HG03469 (cell line): ENCODE data around the gene C5orf15.

Experiments used
- ATAC-seq: cut with Tn5 transposase; IDR thresholded peaks from one replicate; pipeline ENCODE4 v1.9.1; 2021; ENCODE audit warnings: mild to moderate bottlenecking, moderate library complexity, moderate number of reproducible peaks; ENCODE audit not compliant: unreplicated experiment

C5orf15 gene

DNA sequence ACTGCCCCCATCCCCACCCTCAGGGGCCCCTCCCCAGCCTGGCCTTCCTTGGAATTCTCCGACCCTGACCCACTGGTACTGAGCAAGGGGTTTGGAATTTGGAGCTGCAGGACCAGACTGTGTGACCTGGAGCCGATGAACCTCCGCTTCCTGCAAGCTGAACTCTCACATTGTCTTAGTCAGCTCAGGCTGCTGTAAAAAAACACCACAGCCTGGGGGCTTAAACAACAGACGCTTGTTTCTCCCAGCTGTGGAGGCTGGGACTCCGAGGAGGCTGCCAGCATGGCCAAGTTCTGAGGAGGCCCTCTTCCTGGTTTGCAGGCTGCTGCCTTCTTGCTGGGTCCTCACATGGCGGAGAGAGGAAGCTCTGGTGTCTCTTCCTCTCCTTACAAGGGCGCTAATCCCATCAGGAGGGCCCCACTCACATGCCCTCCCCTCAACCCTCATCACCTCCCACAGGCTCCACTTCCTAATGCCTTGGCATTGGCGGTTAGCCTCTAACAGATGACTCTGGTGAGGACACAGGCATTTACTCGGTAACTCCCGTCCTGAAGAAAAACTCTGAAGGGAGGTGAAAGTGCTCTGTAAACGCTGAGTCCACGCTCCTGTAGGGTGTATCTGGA is 42.4 kb downstream of the C5orf15 start:
- ATAC-seq: no peak

DNA sequence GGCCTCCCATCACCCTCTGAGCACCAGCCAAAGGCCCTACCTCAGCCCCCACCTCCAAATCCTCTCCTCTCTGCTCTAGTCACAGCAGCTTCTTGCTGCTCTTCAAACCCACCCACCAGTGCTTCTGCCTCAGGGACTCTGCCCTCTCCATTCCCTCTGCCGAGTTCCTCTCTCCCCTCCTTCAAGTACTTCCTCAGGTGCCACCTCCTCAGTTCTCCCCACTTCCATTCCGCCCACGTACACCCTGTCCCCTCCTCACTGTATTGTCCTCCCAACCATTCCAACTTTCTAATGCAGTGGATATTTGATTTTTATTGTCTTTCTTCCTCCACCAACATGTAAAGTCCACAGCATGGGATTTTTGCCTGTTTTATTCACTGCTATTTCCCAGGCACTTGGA is 43.2 kb downstream of the C5orf15 start:
- no peak for ATAC-seq

DNA sequence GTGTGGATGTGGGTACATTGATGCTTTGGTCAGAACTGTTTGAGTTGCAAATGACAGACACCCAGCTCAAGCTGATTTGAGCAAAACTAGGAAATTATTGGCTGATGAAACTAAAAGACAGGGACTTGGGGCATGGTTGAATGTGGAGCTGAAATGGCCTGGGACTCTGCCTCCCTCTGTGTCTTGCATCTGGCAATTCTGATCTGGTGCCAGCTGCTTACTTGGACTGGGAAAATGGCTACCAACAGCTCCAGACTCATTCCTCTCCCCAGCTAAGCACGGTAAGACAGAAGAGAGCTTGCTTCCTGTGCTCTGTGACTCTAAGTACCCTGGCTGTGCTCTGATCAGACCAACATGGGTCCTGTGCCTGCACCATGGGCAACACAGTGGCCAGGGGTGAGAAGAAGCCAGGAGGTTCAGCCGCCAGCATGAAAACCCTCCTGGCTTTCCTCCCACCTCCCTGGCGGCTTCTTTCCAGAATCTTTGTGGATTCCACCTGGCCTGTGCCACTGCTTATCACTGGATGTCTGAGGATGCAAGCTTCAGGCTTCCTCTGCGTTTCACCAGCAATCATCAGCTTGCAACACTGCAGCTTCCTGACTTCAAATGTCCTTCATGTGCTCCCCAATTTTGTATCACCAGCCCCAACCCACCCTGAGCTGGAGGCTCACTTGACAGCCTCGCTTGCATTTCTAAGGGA is 44.1 kb downstream of the C5orf15 start:
- no peak for ATAC-seq

GRCh38 chr5:133921979-133922378 is 46.4 kb downstream of the C5orf15 start:
- ATAC-seq: no peak

DNA sequence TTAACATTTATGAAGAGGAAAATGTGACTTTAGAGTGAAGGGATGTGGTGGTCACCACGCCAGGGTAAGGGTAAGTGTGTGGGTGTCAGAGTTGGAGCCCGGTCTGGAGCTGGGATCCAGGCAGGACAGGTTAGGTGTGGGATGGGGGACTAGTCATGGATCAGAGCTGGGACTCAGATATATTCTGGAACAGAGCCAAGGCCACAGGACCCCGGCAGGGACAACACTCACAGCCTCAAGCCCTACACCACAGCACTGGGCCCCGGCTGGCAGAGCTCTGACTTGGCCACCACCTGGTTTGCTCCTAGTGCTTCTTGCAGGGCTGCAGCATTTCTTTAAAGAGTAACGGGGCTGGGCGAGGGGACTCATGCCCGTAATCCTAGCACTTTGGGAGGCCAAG is 47.4 kb downstream of the C5orf15 start:
- ATAC-seq: no peak

DNA sequence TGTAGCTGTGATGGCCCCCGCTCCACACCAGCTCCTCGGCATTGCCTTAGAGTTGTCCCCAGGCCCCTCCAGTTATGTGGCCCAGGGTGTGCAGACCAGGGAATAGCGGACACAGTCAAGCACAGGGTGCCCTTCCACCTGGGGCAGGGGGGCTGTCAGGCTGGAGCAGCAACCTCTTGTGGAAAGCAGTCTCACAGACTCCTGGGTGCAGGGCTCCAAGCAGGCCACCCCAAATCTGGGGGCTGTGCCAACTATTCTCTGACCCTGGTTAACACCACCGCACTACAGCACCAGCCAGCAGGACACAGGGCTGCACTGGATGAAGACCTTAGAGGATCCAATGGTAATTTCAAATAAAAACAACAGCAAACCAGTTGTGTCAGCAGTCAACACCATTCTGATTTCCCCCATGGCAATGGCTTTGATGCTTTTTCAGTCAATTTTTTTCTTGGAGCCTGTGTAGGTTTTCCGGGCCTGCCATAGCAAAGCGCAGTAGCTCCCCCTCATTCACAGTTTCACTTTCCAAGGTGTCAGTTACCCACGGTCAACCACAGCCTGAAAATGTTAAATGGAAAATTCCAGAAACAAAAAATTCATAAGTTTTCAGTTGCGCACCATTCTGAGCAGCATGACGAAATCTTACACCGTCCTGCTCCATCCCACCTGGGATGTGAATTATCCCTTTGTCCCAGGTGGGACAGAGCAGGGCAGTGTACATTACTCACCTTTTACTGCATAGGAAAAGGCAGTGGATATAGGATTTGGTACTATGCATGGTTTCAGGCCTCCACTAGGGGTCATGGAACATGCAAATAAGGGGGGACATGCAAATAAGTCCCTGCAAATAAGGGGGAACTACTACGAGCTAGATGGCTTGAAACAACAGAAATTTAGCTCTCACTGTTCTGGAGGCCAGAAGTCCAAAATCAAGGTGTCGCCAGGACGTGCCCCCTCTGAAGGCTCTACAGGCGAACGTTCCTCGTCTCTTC is 49.0 kb downstream of the C5orf15 start:
- ATAC-seq: no peak

DNA sequence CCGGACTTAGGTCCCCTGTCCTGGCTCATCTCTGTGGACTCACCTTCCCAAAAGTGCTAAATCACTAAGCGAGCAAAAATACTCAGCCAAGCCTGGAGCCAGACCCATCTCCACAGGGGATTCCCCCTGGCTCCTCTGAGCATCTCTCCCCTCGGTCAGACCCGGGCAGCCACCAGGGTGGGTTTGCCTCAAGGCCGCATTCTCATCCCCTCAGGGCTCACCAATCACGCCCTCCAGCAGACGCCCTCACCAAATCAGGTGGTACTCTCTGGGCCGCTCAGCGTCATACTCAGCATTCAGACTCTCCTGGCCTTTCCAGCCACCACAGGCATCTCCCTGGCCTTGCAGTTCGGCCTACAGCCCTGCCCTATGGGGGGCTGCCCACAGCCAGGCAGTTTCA is 49.7 kb downstream of the C5orf15 start:
- no peak for ATAC-seq

DNA sequence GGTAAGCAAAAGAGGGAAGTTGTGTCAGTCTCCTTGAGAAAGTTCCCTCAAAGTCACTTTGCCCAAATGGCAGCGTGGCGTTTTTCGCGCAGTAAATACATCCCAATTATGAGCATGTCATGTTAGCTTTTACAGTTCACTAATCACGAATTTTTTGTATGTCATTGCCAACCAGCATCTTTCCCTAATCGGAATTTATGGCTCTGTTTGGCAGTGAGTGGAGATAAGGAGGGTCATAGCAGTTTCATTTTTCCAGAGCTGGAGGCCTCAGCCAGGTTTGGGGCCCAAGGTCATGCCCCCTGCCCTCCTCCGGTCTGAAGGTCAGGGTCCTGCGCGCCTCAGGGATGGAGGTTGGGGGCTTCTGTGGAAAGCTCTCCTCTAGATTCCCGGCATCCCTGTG is 50.1 kb downstream of the C5orf15 start:
- ATAC-seq: no peak

- ATAC-seq: no peak
Observed at GRCh38 chr5:133917785-133918184, 50.6 kb downstream of the C5orf15 start.

- no peak for ATAC-seq
Observed at GRCh38 chr5:133916914-133917313, 51.5 kb downstream of the C5orf15 start.

GRCh38 chr5:133916479-133916878 is 51.9 kb downstream of the C5orf15 start:
- no peak for ATAC-seq

- no peak for ATAC-seq
Observed at GRCh38 chr5:133914434-133914833, 54.0 kb downstream of the C5orf15 start.

DNA sequence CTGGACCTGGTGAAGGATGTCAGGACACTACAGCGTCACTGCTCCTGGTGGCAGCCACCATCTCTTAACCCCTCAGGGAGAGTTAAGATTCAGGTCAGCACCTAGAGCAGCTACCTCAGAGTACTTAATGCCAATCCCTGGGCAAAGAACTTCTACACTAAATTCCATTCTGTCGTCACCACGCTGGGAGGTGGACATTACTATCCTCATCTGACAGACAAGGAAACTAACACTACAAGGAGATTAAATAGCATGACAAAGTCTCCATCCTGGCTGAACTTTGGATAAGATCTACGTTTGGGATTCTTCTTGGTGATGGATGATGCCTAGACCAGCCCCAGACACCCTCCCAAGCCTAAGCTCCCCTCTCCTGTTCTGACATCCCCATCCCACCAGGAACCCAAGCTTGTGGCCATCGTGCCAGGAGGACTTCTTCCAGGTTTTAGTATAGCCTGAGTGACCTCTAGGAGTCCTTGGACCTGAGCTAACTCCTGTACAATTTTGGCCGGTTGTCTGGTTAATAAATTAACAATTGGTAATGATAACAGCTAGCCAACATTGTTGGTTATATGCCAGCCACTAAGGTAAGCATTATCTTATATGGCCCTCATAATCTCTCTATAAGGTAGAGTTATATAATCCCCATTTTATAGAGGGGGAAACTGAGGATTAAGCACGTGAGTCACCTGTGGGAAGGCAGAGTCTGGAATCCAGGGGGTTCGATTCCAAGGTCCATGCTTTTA is 54.8 kb downstream of the C5orf15 start:
- no peak for ATAC-seq

- ATAC-seq: no peak
Observed at GRCh38 chr5:133912951-133913350, 55.5 kb downstream of the C5orf15 start.

DNA sequence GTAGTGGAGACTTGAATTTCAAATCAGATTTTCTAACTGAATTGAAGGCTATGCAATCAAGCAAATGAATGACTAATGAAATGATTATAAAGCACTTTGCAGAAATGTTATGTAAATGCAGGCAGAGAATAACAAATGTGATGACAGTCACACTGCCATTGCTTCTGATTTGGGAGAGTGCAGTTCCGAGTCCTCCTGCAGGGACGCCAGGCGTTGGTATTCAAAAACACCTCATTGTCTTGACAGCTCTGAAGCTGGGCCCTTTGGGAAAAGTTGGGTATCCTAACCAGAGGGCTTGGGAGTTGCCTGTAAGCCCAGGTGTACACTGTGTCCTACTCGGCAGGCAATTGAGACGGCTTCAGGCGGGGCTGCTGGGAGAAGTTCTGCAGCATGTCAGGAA is 57.9 kb downstream of the C5orf15 start:
- ATAC-seq: no peak

- ATAC-seq: no peak
Observed at GRCh38 chr5:133909603-133910002, 58.8 kb downstream of the C5orf15 start.

- ATAC-seq: no peak
Observed at GRCh38 chr5:133907075-133907474, 61.4 kb downstream of the C5orf15 start.

DNA sequence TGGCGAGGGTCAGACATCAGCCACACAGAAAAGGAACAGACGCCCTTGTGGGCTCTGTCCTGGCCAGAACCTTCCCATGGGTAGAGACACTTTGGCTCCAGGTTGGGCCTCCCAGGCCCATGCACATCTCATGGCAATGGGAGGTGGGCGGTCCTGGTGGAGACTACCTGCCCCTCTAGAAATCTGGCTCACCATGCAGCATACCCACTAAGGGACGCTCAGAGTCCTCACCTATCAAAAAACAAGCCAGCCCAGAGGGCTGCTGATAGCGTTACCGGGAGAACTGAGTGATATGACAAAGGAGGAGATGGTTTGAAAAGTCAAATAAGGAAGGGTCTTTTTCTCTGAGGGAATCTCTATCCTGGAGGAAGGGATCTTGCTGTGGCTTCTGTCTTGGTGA is 62.1 kb downstream of the C5orf15 start:
- ATAC-seq: no peak
